Upper lobe of left lung (tissue), 4 donors: ENCODE data around the gene VAPA.

Experiments used
- EP300 ChIP-seq, 4 donors: sonication (generic); formaldehyde crosslinking; IDR thresholded peaks; one replicate each; pipeline ENCODE4 v1.5.1; 2017; ENCODE audit warnings: antibody characterized with exemption in 4 of 4, control low read depth in 2 of 4
- TF ChIP-seq, protein P1 (sequence below), 6 experiments: fragments of 450-650 bp in 4 of 6; fragments of 200-600 bp in 2 of 6; sonication (generic) in 2 of 6; IDR thresholded peaks; one replicate each; pipeline ENCODE4 v1.5.1; 2016 to 2019; ENCODE audit warnings: antibody characterized with exemption in 6 of 6

DNA sequence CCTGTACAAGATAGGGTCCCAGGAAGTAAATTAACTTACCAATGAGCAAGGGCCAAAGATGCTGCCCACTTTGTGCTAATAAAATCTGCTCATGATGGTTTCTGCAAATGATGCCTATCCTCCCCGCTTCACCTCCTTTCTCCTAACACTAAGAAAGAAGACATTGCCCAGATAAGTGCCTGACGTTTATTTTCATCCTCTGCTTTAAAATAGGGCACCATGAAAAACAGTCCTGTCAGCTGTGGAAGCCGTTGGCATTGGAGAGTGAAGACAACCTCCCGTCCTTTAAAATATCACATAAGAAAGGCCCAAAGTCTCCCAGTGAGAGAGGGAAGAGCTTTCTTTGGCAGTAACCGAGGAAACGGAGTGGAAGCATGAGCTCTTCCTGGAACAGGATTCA is 29.7 kb upstream of the VAPA start:
- no peak for TF ChIP-seq EP300 (IDR thresholded peaks at IDR 0.05)
- TF ChIP-seq, protein P1, sequence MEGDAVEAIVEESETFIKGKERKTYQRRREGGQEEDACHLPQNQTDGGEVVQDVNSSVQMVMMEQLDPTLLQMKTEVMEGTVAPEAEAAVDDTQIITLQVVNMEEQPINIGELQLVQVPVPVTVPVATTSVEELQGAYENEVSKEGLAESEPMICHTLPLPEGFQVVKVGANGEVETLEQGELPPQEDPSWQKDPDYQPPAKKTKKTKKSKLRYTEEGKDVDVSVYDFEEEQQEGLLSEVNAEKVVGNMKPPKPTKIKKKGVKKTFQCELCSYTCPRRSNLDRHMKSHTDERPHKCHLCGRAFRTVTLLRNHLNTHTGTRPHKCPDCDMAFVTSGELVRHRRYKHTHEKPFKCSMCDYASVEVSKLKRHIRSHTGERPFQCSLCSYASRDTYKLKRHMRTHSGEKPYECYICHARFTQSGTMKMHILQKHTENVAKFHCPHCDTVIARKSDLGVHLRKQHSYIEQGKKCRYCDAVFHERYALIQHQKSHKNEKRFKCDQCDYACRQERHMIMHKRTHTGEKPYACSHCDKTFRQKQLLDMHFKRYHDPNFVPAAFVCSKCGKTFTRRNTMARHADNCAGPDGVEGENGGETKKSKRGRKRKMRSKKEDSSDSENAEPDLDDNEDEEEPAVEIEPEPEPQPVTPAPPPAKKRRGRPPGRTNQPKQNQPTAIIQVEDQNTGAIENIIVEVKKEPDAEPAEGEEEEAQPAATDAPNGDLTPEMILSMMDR (IDR thresholded peaks at IDR 0.05) = no peak
